NCI-H524 treated with DMSO at 0.1 percent for 48 hours (cell line): ENCODE results near the gene PRR36.
"Not testable (repeated sequence)": the region's sequence is repeated elsewhere in the genome, so short reads cannot be mapped to it uniquely, and the experiment has no call there.

Source experiments
- DNase-seq: peaks from one replicate; lab custom pipeline; 2025; lab: John Stamatoyannopoulos, UW

PRR36 gene

DNA sequence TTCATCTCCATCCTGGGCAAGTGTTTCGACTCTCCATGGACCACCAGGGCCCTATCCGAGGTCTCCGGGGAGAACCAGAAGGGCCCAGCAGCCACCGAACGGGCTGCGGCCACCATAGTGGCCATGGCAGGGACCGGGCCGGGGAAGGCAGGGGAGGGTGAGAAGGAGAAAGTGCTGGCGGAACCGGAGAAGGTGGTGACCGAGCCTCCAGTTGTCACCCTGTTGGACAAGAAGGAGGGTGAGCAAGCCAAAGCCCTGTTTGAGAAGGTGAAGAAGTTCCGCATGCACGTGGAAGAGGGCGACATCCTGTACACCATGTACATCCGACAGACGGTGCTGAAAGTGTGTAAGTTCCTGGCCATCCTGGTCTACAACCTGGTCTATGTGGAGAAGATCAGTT is 24.8 kb upstream of the PRR36 start:
- no peak for DNase-seq

DNA sequence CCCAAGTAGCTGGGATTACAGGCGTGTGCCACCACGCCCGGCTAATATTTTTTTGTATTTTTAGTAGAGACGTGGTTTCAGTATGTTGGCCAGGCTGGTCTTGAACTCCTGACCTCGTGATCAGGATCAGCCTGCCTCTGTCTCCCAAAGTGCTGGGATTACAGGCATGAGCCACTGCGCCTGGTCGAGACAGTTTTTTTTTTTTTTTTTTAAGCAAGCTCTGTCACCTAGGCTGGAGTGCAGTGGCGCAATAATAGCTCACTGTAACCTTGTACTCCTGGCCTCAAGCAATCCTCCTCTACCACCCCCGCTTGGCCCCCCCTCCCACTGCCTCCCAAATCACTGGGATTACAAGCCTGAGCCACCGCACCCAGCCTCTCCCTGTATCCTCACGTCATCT is 23.1 kb upstream of the PRR36 start:
- no peak for DNase-seq

DNA sequence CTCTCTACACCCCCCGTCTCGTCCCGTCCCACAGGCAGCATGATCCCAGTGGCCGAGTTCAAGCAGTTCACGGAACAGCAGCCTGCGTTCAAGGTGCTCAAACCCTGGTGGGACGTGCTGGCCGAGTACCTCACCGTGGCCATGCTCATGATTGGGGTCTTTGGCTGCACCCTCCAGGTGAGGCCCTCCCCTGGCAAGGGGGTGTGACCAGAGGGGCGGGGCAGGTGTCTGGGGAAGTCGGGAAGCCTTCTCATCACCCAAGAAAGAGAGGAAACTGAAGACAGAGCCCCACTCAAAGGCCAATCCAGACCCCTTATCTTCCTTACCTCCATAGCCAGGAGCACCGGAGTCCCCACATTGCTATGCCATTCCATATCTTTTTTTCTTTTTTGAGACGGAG is 21.4 kb upstream of the PRR36 start:
- DNase-seq = no peak

DNA sequence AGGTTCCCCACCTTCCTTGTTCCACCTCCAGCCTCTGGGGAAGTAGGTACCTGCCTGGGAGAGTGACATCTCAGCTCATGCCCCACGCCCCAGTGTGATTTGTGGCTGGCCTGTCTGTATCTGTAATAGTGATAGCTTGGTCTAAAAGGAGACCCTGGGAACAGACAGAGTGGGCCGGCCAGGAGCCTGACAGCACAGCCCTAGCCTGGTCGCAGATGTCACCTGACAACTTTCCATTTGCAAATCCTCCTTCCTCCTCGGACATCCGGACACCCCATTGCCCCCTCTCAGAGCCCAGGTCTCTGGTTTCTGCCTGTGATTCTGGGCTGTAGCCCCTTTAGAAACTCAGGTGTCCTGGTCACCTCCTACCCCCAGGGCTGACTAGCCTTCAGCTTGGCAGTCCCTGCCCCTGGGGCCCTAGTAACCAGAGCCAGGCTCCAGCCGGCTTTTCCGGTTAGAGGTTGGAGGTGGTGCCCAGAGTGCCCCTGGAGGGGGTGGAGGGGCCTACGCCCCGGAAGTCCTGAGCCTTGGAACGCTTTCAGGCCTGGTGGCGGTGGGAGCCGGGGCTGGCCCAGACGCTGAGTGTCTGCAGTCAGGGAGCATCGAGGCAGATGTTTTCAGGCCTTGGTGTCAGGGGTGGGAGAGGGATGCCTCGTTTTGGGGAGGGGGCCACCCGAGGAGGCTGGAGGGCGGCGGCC is 20.6 kb upstream of the PRR36 start:
- DNase-seq = no peak

DNA sequence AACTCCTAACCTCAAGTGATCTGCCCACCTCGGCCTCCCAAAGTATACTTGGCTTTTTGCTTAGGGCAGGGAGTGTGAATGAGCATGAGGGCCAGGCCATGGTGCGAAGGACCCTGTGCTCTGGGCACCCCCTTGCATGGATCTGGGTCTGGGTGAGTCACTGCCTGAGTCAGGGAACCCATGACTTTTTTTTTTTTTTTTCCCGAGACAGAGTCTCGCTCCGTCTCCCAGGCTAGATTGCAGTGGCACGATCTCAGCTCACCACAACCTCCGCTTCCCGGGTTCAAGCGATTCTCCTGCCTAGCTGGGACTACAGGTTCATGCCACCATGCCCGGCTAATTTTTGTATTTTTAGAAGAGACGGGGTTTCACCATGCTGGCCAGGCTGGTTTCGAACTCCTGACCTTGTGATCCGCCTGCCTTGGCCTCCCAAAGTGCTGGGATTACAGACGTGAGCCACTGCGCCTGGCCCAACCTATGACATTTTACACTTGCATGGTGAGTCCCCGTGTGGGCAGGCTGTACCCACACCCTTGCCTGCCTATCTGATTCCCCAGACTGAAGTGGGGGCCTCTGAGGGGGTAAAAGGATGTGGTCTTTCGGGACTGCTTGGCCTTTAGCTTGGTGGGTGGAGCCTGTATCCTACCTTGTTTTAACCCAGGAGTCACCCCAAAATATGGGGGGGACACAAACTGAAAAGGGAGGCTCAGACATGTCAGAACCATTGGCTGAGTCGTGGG is 19.3 kb upstream of the PRR36 start:
- not testable (repeated sequence) for DNase-seq

DNA sequence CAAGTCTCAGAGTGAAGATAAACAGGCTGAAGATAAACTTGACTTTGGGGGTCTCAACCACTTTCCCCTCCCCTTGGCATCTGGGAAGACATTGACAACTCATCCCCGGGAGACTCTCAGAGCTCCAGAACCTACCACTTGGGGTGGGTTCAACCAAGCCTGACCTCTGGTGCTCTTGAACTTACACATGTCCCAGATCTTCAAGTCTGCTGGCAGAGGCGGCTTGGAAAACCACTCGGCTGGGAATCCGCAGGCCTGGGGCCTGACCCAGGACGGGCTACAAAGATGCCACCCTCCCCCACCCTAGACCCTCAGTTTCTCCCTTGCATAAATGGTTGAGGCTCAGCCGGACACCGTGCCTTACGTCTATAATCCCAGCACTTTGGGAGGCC is 14.6 kb upstream of the PRR36 start:
- no peak for DNase-seq

DNA sequence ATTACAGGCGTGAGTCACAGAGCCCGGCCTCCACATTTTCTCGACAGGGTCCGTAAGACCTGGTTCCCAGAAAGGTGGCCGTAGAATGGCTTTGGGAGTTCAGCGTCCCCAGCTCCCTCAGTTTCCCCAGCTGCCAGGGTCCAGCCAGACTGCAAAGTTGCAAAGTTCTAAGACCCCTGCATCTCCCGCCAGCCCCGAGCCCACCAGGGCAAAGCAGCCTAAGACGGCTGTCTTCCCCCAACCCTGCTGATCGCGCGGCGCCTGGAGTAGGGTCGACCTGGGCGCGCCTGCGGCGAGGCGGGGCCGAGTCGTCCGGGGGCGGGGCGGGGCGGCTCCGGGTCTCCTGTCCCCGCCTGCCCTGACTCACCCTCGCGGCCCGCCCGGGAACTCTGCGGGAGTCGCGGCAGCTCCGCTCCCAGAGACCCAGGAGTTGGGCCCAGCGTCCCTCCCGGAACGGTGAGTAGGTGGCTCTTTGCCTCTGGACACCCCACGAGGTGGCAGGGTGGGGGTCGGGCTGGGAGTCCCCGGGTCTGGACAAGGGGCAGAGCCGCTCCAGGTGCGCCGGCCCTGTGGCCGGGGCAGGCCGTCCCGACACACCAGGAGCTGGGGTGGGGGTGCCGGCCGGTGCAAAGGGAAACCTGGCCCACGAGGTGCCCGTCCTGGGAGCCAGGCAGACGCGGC is 14.1 kb upstream of the PRR36 start, which contains the start of gene LRRC8E:
Gene LRRC8E, plus strand, starts transcription at position 366 of the 681 bp plus-strand sequence. CDS start 7,094 bp downstream, outside the sequence.
- no peak for DNase-seq

DNA sequence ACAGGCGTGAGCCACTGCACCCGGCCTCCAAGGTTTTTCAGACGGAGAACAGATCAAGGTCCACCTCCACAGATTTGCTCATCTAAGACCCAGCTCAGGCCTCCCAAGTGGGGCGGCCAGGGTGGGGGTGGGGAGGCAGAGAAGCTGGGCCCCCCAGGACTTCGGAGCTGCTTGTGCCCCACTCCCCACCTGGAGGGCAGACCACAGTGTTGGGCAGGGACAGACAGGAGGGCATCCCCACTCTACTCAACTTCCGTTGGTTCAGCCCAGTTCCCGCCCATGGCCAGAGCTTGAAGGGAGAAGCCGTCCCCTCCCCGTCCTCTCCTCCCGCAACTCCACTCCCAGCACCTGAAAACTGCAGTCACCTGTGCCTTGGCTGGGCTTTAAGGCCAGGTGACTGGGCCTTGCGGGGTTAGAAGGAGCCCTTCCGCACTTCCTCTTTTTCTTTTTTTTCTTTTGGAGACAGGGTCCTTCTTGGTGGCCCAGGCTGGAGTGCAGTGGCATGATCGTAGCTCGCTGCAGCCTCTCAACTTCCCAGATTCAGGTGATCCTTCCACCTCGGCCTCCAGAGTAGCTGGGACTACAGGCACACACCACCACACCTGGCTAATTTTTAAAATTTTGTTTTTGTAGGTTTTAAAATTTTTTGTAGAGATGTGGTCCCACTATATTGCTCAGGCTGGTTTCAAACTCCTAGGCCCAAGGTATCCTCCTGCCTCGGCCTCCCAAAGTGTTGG is 13.4 kb upstream of the PRR36 start:
- no peak for DNase-seq

DNA sequence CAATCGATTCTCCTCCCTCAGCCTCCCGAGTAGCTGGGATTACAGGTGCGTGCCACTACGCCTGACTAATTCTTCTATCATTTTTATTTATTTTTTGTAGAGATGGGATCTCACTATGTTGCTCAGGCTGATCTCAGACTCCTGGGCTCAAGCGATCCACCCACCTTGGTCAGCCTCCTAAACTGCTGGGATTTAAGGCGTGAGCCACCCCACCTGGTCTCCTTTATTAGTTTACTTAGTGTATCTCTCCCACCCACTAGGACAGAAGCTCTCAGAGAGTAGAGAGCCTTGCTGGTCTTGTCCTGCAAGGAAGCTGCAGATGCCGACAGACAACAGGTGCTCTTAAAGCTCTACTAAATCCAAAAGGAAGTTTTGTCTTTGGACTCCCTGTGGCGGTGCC is 11.6 kb upstream of the PRR36 start:
- no peak for DNase-seq

DNA sequence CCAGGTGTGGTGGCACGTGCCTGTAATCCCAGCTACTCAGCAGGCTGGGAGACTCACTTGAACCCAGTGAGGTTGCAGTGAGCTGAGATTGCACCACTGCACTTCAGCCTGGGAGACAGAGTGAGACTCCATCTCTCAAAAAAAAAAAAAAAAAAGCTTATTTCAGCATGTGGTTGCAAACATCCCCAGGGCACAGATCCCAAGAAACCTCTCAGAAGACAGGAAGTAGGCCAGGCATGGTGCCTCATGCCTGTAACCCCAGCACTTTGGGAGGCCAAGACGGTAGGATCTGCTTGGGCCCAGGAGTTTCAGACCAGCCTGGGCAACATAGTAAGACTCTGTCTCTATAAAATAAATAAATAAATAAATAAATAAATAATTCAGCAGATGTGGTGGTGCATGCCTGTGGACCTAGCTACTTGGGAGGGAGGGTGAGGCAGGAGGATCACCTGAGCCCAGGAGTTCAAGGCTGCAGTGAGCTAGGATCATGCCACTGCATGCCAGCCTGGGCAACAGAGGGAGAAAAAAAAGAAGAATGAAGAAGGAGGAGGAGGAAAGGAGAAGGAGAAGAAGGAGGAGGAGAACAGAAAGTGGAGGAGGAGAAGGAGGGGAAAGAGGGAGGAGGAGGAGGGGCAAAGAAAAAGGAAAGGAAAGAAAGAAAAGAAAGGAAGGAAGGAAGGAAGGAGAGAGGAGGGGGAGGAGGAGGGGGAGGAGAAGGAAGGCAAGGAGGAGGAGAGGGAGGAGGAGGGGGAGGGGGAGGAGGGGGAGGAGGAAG is 9.8 kb upstream of the PRR36 start:
- no peak for DNase-seq

DNA sequence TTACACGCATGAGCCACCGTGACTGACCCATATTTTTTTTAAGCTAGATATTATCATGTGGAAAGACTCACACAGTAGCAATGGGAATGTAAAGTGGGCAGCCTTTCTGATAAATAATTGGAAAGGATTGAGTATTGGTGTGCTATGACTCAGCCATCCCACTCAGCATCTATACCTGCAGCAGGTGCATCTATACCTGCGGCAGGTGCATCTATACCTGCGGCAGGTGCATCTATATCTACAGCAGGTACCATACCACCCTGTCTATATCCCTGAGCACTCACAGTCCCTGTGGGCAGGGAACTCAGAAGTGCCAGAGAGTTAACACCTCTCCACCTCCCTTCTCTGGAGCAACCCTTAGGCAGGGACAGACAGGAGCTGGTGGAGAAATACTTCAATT is 8.9 kb upstream of the PRR36 start:
- DNase-seq = no peak

DNA sequence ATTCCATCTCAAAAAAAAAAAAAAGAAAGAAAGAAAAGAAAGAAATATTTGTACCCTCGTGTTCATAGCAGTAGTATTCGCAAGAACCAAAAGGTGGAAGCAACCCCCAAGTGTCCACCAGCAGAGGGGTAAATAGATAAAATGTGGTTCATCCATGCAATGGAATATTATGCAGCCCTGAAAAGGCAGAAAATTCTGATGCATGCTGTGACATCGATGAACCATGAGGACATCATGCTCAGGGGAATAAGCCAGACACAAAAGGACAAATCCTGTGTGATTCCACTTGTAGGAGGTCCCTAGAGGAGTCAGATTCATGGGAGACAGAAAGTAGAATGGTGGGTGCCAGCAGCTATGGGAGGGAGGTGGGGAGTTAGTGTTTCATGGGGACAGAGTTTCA is 7.7 kb upstream of the PRR36 start:
- no peak for DNase-seq

DNA sequence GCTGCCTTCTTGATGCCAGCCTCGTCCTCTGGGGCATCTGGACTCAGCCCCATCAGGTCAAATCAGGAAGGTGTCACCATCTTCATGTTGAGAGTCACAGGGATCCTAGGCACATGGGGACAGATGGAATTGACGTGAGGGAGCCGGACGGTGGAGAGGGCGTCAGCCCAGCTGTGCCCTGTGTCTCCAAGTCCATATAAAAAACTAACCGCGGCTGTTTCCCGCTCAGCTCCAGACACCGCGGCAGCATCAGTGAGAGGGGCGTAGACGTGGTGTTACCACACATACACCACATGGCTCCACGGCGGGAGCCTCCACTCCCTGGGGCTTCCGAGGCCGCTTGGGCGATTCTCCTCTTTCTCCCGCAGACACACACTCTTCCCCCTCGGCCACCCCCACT is 5.6 kb upstream of the PRR36 start:
- peak; percentile 48 for DNase-seq

DNA sequence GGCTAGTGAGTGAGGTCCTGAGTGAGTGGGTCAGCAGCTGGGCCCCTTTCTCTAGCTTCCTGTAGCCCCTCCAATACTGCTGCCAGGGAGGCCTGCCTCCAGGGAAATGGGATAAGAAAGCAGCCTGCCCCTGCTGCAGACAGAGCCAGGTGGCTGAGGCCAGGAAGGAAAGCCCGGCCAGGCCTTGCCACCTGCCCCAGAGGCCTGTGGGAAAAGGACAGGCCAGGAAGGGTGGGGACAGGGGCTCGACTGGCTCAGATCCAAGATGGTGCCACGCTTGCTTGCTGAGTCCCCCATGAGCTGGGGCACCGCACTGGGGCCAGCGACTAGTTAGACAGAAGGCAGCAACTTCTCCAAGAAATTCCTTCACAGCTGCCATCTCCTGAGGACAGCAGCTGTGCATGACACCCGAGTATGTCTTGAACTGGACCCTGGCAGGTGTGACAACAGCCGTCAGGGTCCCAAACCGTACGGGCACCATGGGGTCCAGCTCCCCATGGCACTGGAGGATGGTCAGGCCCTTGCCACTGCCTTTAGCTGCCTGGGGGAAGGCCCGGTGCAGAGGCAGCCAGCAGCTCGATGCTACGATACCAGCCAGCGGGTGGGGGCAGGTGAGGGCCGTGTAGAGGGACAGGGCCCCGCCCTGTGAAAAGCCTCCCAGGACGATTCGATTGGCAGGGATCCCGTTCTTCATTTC is 5.1 kb upstream of the PRR36 start:
- peak; percentile 49 for DNase-seq

DNA sequence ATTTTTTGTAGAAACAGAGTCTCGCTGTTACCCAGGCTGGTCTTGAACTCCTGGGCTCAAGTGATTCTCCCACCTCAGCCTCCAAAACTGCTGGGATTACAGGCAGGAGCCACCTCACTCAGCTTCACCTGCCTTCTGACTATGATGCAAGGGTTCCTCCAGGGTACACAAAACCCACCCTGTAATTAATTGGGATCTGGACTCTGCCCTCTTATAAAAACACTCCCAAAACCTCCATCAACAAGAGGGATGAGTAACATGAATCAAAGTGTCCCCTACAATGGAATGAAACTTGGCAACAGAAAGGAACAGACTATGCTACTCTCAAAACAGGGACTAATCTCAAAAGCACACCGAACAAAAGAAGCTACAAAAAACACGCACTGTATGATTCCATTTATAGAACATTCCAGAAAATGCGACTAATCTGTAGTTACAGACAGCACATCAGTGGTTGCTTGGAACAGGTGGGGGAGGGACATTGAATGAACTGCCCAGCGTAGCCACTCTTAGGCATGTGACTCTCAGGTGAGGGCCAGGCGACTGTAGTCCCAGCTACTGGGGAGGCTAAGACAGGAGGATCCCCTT is 3.2 kb upstream of the PRR36 start:
- DNase-seq = no peak

DNA sequence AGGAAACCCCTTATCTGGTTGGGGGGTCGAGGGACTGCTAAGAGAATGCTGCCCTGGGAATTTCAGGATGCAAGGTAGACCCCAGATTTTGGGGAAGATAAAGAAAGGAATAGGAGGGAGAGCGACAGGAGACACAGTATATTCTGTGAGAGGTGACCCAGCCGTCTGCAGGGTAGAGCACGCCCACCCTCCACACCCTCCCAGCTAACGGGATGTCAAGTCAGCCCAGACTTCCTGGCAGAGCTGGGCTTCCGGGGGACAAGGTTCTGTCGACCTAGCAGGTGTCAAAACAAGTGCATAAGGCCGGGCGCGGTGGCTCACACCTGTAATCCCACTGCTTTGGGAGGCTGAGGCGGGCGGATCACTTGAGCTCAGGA is 695 bp upstream of the PRR36 start:
- DNase-seq = no peak

DNA sequence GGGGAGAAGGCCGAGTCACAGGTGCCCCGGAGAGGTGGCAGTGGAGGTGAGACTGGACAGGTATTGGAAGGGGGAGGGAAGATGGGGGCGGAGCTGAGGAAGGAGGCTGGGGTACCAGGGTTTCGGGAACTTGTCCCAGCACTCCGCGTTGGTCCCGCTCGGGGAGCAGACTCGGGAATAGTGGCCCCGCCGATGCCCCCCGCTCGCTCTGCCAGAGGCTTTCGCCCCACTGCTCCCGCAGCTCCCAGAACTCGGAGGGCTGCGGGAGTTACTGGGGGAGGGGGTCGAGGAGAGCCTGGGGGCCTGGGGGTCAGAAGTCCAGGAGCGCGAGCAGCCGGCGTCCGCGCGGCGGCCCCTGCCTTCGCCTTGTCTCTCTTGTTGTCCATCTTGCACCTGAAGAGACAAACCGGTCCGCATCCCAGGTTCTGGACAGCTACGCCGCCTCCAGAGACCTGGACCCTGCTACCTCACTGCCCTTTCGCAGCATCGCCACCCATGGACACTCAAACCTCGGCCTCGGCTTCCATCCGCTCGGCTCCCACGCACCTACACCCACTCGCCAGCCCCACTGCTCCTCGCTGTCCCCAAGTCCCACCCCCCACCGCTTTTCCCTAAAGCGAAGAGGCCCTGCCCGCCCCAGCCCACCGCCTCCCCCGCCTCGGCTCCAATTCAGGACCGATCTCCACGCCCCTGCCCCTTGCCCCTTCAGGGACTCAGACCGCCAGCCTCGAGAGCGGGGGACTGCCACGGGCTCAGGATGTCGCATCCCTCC is 700 bp downstream of the PRR36 start:
- no peak for DNase-seq

DNA sequence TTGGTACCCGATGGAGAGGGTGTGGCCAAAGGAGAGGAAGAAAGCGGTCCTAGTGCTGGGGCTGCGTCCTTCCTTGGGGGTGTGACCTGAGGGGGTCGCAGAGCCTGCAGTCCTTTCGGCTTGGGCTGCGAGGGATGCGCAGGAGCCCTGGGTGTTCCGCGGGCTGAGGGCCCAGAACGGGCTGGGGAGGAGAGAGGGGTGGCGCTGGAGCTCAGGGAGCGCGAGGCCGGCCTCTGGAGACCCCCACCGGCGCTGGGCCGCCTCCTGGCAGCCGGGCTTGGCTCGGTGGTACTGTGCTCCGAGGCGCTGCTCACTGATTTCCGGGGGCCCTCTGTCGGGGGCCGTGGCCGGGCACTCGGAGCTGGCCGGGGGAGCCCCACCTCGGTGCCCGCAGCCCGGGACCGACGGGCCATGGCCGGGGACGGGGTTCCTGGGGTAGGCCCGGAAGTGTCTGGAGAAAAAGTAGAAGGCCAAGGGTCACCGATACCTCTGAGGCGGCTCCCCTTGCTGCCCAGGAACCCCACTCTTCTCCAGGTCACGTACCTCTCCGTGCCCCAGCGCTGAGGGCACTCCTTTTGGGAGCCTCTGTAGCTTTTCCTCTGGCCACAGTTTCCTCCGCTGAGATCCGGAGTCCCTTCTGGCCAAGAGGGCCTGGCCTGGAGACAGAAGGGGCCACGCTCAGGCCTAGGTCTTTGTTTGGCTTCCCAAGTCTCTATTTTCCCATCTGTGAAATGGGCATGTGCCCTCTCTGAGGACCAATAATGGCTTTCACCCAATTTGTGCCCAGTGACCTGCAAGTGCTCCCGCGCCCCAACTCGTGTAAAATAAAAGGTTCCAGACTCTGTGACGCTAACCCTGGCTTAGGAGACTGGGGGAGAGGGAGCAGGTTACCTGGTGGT is 1.6 kb downstream of the PRR36 start:
- no peak for DNase-seq
